ENCODE data around the gene BAHCC1.

BAHCC1 gene

DNA sequence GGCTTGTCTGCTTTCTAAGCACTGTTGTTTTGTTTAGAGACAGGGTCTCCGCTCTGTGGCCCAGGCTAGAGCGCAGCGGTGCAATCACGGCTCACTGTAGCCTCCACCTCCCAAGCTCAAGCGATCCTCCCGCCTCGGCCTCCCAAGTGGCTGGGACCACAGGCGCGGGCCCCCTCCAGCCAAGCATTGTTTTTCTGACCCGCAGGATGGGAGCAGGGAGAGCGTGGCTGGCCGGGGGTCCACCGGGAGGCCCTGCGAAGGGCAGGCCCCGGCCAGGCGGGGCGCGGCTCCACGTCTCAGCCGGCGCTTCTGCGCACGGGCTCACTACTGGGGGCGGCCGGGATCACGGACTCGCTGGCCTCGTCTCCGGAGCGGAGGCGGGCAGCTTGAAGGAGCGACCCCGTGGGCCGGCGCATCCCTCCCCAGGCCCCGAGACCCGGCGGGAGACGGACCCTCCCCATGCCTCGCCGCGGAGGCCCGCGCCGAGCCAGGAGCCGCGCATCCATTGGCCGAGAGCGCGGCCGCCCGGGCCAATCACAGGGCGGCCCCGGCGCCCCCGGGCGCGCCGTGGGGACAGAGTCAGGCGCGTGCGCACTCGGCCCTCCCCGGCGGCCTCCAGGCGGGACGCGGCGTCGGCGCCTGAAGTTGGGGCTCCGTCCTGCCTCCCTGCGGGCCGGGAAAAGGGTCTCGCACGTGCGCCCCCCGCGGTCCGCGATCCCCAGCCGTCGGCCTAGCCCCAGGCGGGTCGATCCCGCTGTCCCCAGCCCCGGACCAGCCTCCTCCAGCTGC, 92.4 kb downstream of the BAHCC1 start:
- H3K4me3 ChIP-seq (ENCODE audit: low read depth, low read length) = peak overlapping the region; percentile 66
- TF ChIP-seq, protein P1, sequence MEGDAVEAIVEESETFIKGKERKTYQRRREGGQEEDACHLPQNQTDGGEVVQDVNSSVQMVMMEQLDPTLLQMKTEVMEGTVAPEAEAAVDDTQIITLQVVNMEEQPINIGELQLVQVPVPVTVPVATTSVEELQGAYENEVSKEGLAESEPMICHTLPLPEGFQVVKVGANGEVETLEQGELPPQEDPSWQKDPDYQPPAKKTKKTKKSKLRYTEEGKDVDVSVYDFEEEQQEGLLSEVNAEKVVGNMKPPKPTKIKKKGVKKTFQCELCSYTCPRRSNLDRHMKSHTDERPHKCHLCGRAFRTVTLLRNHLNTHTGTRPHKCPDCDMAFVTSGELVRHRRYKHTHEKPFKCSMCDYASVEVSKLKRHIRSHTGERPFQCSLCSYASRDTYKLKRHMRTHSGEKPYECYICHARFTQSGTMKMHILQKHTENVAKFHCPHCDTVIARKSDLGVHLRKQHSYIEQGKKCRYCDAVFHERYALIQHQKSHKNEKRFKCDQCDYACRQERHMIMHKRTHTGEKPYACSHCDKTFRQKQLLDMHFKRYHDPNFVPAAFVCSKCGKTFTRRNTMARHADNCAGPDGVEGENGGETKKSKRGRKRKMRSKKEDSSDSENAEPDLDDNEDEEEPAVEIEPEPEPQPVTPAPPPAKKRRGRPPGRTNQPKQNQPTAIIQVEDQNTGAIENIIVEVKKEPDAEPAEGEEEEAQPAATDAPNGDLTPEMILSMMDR (IDR thresholded peaks at IDR 0.05; ENCODE audit: control insufficient read depth, extremely low read depth, insufficient read depth) = no peak
- DNase-seq (ENCODE audit: low read depth) = no peak

DNA sequence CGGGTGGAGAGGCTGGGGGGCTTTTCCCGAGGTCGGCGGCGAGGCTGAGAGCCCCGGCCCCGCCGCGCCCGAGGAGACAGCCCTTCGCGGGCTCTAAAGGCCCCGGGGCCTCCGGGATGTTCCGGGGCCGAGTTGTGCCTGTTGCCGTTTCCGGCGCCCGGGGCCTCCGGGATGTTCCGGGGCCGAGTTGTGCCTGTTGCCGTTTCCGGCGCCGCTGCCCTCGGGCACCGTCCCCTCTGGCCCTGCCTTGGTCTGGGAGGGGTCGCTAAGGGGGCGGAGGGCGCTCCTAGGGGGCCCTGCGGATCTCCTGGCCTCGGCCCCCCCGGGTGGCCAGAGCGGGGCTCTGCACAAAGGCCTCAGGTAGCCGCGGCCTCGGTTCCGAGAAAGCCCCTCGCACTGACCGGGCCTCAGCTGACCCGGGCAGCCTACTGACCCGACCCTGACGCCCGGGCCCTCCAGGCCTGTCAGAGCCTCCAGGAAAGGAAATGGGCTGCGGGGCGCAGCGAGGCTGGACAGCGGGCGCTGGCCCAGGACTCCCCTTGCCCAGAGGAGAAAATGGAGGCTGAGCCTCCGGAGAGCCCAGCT, 93.1 kb downstream of the BAHCC1 start:
- H3K4me3 ChIP-seq (ENCODE audit: low read depth, low read length) = peak overlapping the region; percentile 66
- no peak for DNase-seq (ENCODE audit: low read depth)
- TF ChIP-seq, protein P1 (IDR thresholded peaks at IDR 0.05; ENCODE audit: control insufficient read depth, extremely low read depth, insufficient read depth) = no peak

DNA sequence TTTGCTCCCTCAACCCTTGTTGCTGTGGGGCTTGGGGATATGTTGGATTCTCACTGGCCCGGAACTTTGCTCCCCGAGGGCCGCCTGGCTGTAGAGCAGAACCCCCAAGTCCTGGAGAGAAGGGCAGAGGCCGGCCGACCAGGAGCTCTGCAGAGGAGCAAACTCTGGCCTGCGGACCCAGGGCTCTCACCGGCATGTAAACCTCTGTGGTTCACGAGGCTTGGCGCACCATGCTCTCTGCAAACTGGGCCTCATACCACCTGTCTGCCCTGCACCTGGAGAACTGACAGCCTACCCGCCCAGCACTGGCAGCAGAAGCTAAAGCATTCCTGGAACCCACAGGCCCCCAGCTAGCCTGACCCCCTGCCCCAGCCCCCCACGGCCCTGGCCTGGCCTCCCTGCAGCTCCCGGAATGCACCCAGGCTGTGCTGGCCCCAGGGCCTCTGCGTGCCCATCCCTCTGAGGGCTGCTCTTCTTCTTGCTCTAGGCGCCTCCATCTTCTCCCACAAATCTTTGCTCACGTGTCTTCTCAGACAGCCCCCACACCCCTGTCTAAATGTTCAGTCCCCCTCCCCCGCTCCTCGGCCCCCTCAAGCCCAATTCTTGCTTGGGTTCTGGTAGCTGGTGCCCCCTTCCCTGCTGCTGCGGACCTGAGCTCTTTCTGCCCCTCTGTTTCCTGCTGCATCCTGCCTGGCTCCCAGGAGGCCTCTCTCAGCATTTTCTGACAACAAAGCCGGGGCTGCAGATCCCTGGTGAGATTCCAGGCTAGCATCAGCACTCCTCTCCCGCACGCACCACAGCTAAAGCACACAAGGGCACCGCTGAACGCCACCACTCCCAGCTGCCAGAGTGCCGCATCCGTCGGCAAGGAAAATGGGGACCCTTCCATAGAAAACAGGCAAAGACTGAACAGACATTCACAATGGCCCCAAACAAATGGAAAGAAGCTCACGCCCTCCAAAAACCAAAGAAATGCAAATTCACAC, 94.0 kb downstream of the BAHCC1 start:
- TF ChIP-seq, protein P1 (IDR thresholded peaks at IDR 0.05; ENCODE audit: control insufficient read depth, extremely low read depth, insufficient read depth) = no peak
- peak overlapping the region; percentile 66; the same call in 1 of the 2 replicates for H3K4me3 ChIP-seq (ENCODE audit: low read depth, low read length)
- no peak for DNase-seq (ENCODE audit: low read depth)

DNA sequence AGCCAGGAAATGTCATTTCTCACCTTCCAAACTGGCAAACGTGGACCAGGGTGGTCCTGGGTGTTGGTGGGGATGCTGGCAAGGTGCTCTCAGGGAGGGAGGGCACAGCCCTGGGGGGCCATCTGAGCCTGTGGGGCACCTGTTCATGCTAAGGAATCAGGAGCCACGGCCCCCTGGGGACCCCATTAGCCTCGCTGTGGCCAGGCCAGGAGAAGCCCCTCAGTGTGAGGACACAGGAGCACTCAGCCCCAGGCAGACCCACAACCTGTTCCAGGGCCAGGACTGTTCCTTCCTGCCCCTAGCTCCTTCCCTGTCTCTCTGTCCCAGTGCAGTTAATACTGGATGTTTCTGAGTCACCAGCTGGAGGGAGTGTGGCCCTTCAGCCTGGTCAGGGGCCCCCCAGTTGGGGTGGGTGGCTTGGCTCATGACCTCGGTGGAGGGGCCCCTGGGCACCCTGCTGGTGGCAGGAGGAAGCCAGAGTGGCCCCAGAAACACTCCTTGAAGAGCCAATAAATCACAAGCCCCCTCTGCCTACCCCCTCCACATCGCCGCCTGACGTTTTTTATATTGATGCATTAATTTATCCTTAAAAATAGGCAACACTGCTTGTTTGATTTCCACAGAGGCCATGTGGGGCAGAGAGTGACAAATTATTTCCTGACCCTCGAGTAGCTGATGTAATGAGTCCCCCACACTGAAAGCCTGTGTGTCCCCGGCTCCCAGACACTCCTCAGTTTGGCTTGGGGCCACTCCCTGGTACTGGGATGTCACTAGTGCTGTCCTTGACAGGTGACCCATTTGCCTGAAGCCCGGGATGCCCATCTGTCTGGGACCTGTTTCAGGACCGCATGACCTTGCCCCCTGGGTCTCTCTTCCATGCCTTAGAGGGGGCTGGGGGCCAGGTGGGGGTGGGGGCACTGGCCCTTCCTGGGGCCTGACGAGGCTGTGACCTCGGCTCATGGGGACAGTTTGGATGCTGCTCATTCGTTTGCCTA, 95.0 kb downstream of the BAHCC1 start:
- TF ChIP-seq, protein P1 (IDR thresholded peaks at IDR 0.05; ENCODE audit: control insufficient read depth, extremely low read depth, insufficient read depth) = no peak
- DNase-seq (ENCODE audit: low read depth) = no peak
- H3K4me3 ChIP-seq (ENCODE audit: low read depth, low read length) = no peak overlapping the region

DNA sequence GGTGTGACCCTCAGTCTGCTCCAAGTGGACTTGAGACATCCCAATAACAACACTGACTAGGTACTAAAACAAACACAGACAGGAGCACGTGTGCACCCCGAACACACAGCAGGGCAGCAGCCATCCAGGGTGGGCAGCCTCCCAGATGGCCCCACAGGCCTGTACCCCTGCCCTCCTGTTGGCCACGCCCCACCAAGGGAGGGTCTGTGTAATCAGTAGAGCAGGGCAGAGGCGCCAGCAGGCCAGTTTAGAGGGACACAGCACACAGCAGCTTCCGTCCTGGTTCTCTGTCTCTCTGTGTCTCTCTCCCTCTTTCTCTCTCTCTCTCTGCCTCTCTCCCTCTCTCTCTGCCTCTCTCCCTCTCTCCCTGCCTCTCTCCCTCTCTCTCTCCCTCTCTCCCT, 95.9 kb downstream of the BAHCC1 start:
- TF ChIP-seq, protein P1 (IDR thresholded peaks at IDR 0.05; ENCODE audit: control insufficient read depth, extremely low read depth, insufficient read depth) = no peak
- no peak for DNase-seq (ENCODE audit: low read depth)
- no peak overlapping the region for H3K4me3 ChIP-seq (ENCODE audit: low read depth, low read length)

DNA sequence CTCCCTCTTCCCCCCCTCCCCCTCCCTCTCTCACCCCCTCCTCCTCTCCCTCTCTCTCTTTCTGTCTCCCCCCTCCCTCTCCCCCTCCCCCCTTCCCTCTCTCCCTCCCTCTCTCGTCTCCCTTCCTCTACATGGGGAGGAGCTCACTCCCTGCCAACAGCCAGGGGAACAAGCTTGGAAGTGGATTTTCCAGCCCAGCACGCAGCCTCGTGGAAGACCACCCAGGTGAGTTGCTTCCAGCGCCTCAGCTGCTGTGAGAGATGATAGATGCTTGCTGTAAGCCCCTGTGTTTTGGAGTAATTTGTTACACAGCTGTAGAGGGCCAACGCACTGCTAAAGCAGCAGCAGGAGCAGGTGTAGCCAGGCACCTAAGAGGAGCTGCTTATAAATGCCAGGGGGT, 96.5 kb downstream of the BAHCC1 start:
- H3K4me3 ChIP-seq (ENCODE audit: low read depth, low read length) = no peak overlapping the region
- DNase-seq (ENCODE audit: low read depth) = no peak
- TF ChIP-seq, protein P1 (IDR thresholded peaks at IDR 0.05; ENCODE audit: control insufficient read depth, extremely low read depth, insufficient read depth) = no peak

Measured in LNCaP clone FGC (cell line).